ENCODE results near the gene TIGIT.

TIGIT gene

DNA sequence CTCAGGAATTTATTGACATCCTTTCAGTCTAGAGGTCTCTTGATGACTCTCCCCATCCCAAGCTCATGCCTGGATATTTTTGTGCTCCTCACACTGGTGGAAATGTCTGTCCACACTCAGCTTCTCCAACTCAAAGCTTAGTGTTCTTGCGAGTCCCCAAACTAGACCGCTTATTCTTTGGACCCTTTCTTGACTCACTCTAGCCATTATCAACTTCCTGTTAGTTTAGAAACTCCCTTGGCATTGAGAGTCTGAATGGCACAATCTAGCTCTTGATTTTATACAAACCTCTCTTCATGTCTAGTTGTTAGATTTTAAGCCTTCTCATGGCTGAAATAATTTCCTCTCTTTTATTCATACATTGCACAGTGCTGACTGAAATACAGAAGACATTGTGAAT, 19.6 kb downstream of the TIGIT start:
- DNase-seq = no peak

DNA sequence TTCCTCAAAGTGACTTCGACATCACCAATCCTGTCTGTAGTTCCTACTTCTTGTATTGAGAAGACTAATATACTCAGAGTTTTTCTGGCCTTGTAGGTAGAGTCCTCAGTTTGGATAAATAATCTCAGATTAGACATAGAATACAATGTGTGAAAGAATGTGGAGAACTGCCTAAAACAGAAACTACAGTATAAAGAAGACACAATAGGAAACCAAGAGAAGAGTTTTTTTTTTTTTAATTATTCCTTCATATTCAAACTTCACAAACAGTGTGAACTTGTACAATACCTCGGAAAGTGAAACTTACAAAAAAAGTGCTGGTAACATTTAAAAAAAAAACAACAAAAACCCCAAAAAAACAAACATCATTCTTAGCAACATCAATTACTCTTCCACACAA, 20.5 kb downstream of the TIGIT start:
- DNase-seq = no peak

DNA sequence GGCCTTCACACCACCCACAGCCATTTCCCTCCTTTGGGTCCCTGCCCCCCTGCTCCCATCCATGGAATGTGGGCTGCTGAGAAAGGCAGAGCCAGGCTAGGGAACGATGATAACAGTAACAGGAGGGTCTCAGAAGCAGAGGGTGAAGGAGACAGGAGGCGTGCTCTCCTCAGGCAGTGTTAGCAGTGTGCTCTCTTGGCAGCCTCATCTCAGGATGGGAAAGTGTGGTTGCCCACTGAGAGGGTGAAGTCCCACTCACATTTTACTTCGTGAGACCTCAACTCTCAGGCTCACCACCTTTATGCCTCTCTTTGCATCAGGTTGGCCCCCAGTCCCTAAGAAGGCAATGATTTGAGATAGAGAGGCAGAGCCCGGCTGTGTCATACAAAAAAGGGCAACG, 24.5 kb downstream of the TIGIT start:
- DNase-seq = no peak

DNA sequence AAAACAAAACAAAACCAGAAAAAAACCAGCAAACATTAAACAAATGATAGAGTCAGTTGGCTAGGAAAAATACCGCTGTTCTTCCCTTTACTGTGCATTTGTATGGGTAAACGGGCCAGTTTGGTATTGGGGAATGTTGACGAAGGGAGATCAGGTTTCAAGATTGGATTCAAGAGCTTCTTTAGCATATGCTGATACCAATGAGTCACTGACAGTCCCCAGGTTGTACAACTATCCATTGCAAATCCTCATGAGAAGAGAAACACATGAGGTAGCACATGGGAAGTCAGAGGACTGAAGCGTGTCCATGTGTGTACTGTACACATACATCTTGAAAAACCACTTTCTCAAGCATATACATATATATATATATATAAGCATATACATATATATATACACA, 25.6 kb downstream of the TIGIT start:
- DNase-seq = no peak

DNA sequence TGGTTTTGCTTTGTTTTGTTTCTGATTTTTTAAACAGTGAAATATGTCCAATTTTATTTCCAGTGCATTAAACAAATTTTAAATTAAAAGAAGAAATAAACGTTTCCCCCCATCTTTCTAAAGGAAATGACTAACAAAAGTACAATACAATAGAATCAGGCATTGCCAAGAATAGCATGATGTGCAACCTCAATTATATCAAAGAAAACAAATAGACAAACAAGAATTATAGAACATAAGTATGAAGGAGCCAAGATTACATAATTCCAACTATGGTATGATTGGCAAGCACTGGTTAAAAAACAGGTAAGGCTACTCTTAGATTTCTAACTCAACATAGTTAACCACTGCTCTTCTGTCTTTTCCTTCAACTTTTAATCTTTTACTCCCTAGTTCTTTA, 26.4 kb downstream of the TIGIT start:
- DNase-seq = no peak

DNA sequence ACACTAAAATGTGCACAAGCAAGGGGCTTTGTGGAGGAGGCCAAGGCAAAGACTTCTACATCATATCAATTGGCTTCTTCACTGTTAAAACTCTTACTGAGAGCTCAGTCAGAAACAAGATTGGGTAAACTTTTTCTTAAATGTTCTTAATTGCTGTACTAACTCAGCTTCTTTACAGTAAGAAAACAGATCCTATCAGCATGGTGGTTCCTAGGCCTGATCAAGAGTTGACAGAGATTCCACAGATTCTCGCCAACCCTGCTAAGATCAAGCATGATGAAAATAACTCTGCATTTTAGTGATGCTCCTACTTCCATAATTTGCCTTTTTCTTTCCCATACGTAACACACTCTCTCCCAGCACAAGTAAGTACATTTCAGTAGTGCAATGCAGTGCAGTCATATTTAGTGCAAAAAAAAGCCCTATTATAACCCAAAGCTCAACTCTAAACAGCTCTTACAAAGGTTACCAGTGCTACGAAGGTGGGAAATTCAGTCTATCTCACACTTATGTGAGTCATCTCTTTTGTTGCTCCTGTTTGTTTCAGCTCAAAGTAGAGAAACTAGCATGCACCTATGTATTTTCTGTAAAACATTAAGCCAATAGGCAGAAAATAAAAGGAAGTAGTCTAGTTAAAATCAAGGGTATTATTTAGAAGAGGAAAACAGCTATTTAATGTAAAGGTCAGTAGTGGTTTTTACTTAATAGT, 29.9 kb downstream of the TIGIT start:
- DNase-seq = no peak

DNA sequence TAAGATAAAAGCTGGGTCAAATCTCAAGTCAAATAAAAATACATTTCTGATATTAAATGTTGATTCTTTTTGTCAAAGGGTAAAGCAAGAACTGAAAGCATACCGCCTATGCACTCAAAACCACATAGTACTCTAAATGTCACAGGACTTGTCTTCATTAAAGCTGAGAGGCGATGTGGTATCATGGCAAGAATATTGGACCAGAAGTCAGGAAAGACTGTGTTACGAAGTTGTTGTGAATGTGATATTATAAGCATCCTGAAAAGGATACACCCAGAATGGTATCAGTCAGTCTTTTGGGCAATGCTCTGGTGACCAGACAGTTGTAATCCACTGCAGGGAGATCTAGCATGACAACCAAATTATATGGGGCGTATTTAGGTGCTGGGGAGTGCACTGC, 33.8 kb downstream of the TIGIT start:
- no peak for DNase-seq

DNA sequence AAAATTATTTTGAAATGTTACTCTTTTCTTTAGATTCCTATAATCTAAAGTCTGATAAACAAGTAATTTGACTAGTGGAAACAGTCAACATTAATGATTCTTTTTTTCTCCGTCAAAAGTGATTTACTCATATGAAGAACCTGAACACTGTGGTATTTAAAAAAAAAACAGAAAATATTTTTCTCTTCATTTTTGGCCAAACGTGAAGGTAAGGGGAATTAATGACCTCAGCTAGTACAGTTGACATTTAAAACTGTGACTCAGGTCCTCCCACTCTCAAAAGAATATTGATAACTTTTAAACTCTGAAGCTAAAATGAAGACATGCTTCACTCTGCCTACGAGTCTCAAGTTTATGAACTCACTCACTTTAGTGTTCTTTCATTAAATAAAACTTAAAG, 34.5 kb downstream of the TIGIT start:
- DNase-seq = no peak

DNA sequence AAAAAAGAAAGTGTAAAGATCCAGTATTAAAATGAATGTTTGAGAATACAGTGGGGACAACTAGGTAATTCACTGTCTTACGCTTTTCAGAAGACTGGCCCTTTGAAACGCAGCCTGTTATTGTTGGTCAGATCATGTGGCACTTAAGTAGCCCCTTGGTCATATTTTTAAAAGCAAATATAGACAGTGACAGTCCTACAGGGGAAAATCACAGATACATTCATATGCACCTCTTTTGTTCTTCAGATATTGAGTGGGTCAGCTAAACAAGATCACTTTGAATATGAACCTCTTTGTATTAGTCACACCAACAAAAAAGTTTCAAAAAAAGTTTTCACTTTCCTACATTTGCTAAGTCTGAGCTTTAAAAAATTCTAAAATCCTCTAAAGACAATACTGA, 36.0 kb downstream of the TIGIT start:
- no peak for DNase-seq

DNA sequence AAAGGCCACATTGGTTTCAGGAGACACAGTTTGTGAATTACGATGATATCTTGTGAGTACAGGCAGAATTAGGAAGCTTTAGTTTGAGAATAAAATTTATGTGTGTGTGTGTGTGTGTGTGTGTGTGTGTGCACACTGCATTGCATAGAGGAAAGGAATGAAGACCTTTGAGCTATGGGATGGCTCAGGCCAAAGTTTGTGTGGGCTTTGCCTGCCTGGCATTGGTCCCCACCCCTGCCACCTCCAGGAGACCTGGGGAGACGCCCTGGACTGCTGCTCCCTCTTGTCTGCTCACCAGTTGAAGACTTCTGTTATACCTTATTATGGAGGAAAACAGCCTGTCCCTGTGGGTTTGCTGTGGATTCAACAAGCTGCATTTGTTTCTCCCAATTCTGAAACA, 37.2 kb downstream of the TIGIT start:
- no peak for DNase-seq

DNA sequence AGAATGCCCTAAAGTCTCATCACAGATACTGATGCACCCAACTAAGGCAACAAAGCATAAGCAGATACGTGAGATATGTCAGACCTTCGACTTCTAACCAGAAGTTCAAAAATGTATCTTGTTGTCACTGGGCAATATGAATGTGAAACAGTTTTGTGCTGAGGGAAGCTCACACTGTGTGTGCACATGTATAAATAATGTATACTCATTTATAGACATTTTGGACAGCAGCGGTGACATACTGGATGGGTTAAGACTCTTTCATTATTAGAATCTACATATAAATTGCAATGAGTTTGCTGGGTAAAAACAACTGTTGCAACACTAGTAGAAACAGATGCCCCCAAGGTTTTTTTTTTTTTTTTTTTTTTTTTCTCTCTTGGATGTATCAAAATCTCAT, 37.9 kb downstream of the TIGIT start:
- DNase-seq = no peak

DNA sequence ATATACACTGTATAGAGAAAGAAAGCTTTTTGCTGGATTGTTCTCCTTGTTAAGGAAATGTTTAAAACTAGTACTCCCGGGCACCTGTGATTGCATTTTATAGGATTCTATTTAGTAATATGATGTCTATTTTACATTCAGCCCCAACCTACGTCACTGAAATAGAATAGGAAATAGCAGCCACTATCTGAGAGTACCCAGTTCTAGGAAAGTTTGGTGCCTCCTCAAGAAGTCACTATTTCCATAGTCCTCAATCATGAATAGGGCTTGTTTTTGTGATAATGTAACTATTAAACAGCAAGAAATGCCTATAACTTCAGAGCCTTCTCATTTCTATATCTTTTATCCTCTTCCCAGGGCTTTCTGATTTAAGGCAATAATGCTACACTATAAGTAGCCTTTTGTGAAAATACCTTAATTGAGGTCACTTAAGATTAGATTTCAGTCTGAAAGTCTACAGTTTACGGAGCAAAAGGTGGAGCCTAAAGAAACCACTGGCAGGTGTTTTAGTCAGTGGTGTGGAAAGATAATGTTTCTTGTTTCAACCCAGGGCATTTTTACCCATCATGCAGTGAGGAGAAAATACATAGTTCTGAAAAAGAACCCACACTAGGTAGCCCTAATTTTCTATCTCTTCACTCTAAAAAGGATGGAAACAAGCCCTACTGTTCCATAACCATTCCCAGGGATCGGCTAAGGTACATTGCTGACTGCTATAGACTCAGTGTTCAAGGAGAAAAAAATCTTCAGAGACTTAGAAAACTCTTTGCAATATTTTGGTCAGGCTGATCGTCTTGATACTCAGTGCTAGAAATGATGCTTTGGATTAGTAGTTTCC, 38.7 kb downstream of the TIGIT start:
- no peak for DNase-seq

DNA sequence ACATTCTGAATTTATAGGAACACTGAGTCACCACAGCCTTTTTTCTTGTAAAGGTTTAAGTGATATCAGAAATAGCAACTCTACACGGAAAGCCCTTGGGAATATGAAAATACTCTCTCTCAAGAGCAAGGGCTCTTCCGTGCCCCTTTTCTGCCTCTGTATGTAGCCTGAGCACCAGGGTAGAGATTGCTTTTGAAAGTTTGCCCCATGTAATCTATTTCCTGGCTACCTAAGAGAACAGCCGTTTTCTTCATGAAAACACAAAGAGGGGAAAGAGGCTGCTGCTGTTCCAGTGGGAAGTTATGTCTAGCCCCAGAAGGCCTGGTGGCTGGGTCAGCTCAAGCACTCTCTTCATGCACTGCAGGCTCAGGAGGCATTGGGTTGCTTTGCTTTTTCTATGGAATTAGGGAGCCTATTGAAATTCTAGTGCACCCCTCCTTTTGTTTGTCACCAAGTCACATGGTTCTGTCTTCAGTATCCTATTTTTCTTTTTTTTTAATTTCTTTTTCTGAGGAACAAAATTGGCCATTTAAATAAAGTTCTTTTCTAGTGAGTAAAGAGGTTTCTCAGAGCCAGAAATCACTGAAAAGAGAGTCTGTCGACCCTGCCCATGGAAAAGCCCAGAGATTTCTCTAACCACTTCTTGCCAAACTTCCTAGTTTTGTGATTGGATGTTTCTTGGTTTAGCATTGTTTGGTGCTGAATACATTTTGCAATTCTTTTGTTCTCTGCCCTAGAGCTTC, 39.5 kb downstream of the TIGIT start:
- no peak for DNase-seq

DNA sequence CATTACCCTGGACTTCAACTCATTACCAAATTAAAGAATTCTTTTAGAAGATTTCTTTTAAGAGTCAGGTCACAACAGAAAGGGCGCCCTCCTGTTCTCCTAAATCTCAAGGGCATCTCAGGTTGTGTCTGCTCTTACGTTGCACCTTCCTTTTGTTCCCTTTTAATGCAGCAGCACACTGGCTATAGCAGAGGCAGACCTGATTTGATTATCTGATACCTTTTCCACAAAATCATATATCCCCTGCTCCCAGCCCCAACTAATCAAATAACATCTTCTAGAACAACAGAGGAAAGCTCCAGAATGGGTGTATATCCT, 40.1 kb downstream of the TIGIT start:
- no peak for DNase-seq

DNA sequence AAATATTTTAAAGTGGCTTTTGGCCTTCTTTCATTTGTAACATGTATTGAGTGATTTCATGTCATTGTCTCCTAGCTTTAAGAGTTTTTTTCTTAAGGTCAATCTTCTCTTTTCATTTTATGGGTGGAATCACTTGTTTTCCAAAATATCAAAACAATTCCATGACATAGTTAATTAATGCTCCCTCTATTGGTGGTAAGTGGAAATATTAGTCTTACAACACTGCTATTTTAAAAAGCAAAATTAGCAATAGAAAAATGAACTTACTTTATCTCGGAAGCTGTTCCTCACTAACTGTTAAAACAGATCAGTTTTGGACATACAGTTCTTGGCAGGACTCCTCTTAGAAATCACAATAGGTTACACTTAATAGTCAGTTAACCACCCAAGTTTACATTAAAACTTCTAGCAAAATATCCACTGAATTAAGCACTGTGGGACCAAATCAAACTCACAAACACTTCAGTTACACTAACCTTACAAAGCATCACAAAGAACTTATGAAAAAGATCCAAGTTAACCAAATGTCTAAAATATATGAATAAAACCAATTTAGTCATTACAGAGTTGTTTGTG, 42.4 kb downstream of the TIGIT start:
- DNase-seq = no peak

DNA sequence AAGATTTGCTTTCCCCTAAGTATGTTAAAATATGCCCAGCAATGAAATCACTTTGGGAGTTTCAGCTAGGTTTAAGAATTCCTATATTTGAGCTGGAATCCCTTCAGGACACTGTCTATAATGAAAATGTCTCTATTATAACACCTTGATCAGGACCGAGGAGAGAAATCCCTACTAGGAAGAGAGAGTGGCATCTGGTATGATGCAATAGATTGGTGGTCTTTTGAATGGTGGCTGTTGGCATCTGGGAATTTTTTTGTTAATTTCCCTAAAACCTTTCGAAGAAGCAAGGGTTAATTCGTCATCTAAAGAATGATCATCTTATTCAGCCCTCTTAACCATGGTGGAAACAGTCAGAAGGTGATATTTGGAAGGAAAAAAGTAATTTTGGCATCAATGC, 43.0 kb downstream of the TIGIT start:
- DNase-seq = no peak

DNA sequence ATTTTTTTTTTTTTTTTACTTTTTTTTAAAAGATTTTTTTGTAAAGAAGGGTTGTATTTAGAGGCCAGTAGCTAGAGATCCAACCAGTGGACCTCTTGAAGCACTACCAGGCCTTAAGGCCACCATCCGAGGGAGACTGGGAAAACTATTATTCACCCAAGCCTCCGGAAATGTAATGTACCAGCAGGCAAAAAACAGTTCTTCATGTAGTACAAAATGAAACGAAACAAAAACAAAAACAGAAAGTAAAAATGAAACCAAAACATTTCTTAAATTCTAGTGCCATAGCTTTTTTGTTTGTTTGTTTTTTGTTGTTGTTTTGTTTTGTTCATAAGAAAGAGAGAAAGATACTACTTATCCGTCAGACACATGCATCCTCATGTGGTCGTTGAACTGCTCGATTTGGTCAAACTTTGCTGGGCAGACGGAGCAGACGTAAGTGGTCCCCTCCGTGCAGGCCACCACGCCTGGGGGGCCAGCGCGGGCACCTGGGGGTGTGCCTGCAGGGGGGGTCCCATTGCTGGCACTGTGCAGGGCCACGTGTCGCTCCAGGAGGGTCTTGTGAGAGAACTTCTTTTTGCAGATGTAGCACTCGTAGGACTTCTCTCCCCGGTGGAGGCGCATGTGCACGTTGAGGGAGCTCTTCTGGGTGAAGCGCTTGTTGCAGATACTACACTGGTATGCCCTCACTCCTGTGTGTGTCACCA, 45.0 kb downstream of the TIGIT start:
- no peak for DNase-seq

DNA sequence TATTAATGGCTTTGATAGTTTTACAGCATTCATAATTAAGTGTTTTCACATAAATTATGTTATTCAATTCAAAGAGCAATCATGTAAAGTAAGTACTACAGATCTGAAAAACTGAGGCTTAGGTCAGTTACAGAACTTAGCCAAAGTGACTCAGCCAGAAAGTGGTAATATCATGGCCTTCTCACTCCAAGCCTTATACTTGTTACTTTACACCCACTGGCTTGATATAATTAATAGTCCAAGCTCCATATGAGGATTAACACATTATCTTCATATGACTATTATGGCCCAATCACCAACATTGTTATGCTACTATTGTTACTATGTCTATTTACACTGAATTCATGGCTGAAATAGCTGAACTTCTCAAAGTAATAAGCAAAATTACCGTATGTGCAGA, 50.7 kb downstream of the TIGIT start:
- no peak for DNase-seq

DNA sequence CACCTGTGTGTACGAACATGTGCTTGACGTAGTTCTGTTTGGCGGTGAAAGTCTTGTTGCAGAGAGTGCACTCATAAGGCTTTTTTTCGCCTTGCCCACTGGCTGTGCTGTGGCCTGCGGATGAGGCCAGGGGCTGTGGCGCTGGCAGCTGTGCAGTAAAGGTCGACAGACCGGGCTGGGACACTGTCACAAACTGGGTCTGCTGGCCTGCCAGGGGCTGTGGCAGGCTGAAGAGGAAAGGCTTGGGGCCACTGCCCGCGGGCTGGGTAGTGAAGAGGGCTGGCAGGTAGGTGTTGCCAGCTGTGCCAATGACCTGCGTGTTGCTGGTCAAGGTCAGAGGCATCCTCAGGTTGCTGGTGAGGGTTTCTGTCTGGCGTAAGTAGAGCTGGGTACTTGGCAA, 56.4 kb downstream of the TIGIT start:
- no peak for DNase-seq

DNA sequence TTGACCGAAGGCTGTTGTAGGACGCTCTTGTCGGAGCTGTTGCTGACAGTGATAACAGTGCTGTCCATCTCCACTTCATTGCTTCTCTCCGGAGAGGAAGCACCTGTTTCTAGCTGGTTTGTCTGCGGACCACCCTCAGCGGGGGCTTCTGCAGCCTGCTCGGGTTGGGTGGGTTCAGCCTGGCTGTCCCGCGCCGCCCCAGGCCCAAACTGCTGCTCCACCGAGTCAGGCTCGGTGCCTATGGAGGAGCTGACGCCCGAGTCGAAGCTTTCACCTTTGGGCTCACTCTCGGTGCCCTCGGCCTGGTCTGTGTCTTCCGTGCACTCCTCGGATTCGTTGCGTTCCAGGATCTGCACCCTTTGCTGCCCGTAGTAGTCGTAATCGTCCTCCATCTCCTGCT, 56.9 kb downstream of the TIGIT start:
- DNase-seq = no peak

DNA sequence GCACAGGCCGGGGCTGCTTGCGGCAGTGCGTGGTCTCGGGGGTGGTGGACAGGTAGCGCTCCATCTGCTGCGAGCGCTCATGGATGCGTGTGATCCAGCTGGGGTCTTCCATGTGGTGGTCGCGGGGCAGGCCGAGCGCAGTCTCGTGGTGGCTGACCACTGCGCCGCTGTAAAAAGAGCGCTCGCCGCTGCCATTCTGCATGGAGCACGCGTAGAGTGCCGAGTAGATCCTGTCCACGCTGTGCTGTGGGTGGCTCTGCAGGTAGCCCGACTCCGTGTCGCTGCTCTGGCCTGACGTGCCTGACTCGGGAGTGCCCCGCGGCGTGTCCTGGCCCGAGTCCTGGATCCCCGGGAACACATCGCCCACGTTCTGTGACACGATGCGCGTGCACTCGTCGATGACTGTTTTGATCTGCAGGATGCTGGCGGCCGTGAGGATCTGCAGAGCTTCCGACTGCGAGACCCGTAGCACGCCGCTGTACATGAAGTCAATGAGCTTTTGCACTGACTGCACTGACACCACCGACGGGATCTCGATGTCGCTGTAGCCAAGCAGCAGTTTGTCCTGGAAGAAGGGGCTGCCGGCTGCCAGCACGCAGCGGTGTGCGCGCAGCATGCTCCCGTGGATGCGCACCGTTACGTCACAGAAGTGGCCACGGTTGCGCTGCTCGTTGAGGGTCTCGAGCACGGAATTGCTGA, 57.4 kb downstream of the TIGIT start:
- DNase-seq = no peak

DNA sequence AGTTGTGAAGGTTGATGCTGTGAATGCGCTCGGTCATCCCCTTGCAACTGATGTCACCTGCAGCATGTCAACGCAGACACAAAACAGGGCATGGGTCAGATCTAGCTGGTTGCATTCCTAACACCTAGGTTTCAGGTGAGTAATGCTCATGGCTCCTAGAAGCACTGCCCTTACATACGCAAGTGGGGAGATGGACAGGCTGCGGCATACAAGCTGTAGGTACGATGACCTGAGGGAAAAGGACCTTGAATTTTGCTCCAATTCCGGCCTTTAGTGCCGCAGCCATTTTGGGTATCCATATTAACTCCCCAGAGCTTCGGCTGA, 58.0 kb downstream of the TIGIT start:
- no peak for DNase-seq

DNA sequence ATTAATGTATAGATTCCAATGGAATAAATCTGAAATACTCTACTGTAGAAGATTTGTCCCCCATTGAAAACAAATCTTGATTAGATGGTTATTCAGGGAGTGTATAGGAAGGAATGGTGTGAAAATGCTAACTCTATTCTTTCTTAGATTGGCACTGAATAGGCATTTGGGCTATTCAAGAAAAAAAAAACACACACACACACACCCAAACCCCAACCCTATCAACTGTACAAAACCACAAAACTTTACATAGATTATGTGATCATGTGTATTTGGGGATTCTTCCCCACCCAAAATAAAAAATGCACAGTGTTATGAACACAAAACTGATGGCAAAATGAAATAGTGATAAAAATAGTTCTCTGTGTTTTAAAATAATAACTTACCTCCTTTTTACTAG, 61.8 kb downstream of the TIGIT start:
- no peak for DNase-seq
